Bronchial epithelial cell (primary cell): ENCODE data around the gene SEPTIN1. TPM values are rescaled to one million over a fixed set of nuclear protein-coding genes. Genes with fewer than 3 reads are reported as not detected.
"Not testable (repeated sequence)": the region's sequence is repeated elsewhere in the genome, so short reads cannot be mapped to it uniquely, and the experiment has no call there.

Source experiments
- DNase-seq: peaks from one replicate; pipeline ENCODE4 v3.0.0-alpha.2; 2010; ENCODE audit warnings: low read depth
- FAIRE-seq: peaks from 2 replicates; lab custom pipeline; 2011; peaks lifted over from hg19 to GRCh38; lab: Jason Lieb, UNC
- H3K27me3 ChIP-seq: 2 replicates; pipeline ENCODE4 v1.5.1; 2011; ENCODE audit warnings: low read length; ENCODE audit not compliant: control insufficient read depth, insufficient read depth
- H3K36me3 ChIP-seq: 2 replicates; pipeline ENCODE4 v1.5.1; 2011; ENCODE audit warnings: low read length; ENCODE audit not compliant: control insufficient read depth, insufficient read depth
- H3K4me3 ChIP-seq: 2 replicates; pipeline ENCODE4 v1.5.1; 2011; ENCODE audit warnings: mild to moderate bottlenecking, low read depth, low read length, control low read depth
- total RNA-seq: library from RNA; depleted of rRNA; stranded (reverse); fragments of >200 nt; gene quantifications from 2 replicates; pipeline ENCODE4 v1.2.1, GENCODE V29; 2014
- TF ChIP-seq, protein P1 (sequence below): IDR thresholded peaks from 2 replicates; pipeline ENCODE4 v1.5.1; 2011; ENCODE audit warnings: mild to moderate bottlenecking, moderate library complexity, low read length, control low read depth, inconsistent platforms; ENCODE audit not compliant: insufficient read depth, severe bottlenecking

Gene SEPTIN1
- total RNA-seq, 1 donor from 2014 or later, result under 0.01 TPM

- H3K27me3 ChIP-seq, result no peaks in the 10 kb centered on the region
- no peak overlapping the region for H3K4me3 ChIP-seq
- DNase-seq (no peak), FAIRE-seq (no peak)
- TF ChIP-seq, protein P1, sequence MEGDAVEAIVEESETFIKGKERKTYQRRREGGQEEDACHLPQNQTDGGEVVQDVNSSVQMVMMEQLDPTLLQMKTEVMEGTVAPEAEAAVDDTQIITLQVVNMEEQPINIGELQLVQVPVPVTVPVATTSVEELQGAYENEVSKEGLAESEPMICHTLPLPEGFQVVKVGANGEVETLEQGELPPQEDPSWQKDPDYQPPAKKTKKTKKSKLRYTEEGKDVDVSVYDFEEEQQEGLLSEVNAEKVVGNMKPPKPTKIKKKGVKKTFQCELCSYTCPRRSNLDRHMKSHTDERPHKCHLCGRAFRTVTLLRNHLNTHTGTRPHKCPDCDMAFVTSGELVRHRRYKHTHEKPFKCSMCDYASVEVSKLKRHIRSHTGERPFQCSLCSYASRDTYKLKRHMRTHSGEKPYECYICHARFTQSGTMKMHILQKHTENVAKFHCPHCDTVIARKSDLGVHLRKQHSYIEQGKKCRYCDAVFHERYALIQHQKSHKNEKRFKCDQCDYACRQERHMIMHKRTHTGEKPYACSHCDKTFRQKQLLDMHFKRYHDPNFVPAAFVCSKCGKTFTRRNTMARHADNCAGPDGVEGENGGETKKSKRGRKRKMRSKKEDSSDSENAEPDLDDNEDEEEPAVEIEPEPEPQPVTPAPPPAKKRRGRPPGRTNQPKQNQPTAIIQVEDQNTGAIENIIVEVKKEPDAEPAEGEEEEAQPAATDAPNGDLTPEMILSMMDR, result no peak
- no peaks in the 10 kb centered on the region for H3K36me3 ChIP-seq
Measured at GRCh38 chr16:30342751-30343490, 39.4 kb downstream of the SEPTIN1 start.

GRCh38 chr16:30341971-30342370 lies 40.4 kb downstream of the SEPTIN1 start:
- not testable (repeated sequence) for DNase-seq, H3K27me3 ChIP-seq, H3K36me3 ChIP-seq, FAIRE-seq, H3K4me3 ChIP-seq

- FAIRE-seq (no peak), DNase-seq (no peak)
- Histone ChIP-seq H3K27me3 (no peaks in the 10 kb centered on the region), H3K36me3 (no peaks in the 10 kb centered on the region), H3K4me3 (no peak overlapping the region)
- TF ChIP-seq, protein P1, result no peak
Measured at GRCh38 chr16:30340621-30341020, 41.7 kb downstream of the SEPTIN1 start.

DNA sequence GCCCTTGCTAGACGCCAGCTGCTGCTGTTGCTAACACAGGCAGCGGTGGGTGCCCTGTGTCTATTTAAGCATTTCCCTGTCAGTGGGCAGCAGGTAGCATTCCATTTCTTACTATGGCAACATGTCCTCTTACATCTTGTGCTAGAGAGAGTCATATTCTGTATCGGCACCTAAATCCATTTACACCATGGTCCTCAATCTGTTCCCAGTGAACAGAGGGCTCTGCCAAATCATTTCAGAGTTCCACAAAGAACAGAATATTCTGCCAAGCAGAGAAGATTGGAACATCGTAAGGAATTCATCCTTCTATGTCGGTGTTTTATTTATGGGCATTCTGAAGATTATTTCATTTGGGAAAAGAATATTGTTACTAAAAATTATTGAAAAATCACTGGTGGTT lies 43.6 kb downstream of the SEPTIN1 start:
- not testable (repeated sequence) for H3K27me3 ChIP-seq, FAIRE-seq, H3K36me3 ChIP-seq, DNase-seq, H3K4me3 ChIP-seq

GRCh38 chr16:30337964-30338357 lies 44.4 kb downstream of the SEPTIN1 start:
- H3K27me3 ChIP-seq, DNase-seq, FAIRE-seq, H3K36me3 ChIP-seq, H3K4me3 ChIP-seq: not testable (repeated sequence)

GRCh38 chr16:30335598-30336474 lies 46.5 kb downstream of the SEPTIN1 start:
- no peaks in the 10 kb centered on the region for H3K27me3 ChIP-seq
- no peak for FAIRE-seq
- peak; percentile 37 for DNase-seq
- H3K36me3 ChIP-seq, result no peaks in the 10 kb centered on the region
- TF ChIP-seq, protein P1, result no peak
- peak overlapping the region; percentile 62 for H3K4me3 ChIP-seq

GRCh38 chr16:30335028-30335597 lies 47.2 kb downstream of the SEPTIN1 start:
- DNase-seq, result peak; percentile 57
- peak overlapping the region; percentile 62 for H3K4me3 ChIP-seq
- not testable (repeated sequence) for H3K27me3 ChIP-seq, FAIRE-seq, H3K36me3 ChIP-seq

GRCh38 chr16:30334473-30334989 lies 47.8 kb downstream of the SEPTIN1 start:
- not testable (repeated sequence) for H3K27me3 ChIP-seq, H3K36me3 ChIP-seq, FAIRE-seq
- peak; percentile 55 for DNase-seq
- peak overlapping the region; percentile 62 for H3K4me3 ChIP-seq
